ENCODE results near the gene IGF2R.

The IGF2R gene

DNA sequence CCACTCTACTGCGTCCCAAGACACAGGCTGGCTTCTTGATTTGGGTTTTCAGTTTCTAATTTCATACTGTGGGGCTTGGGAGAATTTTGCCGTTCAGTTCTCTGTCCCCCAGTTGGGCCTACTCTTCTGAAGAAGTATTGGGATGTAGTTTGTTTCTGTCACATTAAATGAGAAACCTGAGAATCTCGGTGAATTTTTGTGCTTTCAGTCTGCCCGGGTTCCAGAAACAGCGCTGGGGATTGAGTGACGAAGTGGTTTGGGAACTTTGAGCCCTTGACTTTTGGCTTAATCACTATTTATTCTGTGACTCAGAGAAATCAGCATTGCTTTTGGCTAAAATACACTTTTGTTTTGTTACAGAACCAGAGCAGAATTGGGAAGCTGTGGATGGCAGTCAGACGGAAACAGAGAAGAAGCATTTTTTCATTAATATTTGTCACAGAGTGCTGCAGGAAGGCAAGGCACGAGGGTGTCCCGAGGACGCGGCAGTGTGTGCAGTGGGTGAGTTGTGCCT, 74.0 kb downstream of the IGF2R start:
- DNase-seq (ENCODE audit: low read depth in 1 of 2, low spot score in 1 of 2): no peak

DNA sequence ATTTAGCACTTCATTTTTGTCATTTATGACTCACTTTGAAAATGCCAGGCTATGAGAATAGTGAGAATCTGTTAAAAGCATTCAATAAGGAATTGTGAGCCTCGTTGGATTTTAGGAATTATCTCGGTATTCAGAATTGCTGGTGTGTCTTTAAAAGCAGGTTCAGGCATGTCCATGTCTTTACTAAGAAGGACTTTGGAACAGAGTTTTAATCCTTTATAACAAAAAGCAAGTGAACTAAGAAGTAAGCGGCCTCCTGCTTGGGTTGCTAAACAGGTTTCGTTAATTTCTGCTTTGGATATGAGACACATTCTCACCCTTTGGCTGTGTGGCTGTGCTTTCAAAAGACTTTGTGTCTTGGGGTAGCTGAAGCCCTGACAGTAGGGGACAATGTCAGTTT, 74.9 kb downstream of the IGF2R start:
- DNase-seq (ENCODE audit: low read depth in 1 of 2, low spot score in 1 of 2): no peak

DNA sequence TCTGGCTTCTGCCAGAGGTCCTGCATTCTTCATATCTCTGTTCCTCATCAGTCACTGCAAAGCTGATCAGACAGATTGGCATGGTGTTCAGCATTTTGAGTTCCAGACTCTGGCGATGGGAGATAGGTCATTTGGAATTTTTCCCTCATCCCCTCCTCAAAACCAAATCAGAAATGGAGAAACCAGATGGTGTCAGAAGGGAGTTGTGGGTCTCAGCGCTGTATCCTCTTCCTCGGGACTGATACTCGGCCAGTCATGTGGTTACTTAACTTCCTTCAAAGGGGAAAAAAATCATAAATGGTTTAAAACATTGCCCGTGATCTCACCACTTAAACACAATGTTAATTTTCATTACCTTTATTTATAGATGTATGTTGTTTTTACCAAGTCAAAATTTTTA, 75.8 kb downstream of the IGF2R start:
- no peak for DNase-seq (ENCODE audit: low read depth in 1 of 2, low spot score in 1 of 2)

DNA sequence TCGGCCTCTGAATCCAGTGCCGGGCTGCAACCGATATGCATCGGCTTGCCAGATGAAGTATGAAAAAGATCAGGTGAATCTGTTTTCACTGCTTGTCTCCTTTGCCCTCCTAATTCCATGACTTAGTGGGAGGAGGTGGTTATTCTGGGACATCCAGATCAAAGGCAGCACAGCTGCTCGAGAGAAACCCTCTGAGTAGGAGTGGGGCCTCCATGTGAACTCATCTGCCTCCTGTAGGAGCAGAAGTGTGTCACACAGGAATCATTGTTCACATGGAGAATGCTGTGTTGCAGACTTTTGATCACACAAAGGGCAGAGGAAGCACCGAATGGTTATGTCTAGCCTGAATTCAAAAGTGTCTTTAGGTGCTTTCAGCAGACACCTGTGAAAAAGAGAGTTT, 79.6 kb downstream of the IGF2R start:
- DNase-seq (ENCODE audit: low read depth in 1 of 2, low spot score in 1 of 2): no peak

DNA sequence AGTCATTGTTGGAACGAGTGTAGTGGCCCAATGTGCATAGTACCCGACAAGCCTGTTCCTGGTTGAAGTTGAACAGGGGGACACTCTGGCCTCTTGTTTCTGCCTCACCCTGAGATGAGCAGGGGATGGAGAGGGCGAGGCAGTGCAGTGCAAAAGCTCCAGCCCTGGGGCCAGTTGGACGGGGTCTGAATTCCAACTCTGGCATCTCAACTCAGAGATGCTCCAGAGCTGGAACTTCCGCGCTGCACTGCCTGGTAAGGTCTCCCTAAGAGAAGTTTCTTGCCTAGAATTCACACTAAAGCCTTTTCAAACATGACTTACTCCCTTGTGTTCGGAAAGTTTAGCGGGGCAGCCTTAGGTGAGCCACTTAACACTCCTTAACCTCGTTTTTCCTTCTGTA, 80.5 kb downstream of the IGF2R start:
- DNase-seq (ENCODE audit: low read depth in 1 of 2, low spot score in 1 of 2): no peak

DNA sequence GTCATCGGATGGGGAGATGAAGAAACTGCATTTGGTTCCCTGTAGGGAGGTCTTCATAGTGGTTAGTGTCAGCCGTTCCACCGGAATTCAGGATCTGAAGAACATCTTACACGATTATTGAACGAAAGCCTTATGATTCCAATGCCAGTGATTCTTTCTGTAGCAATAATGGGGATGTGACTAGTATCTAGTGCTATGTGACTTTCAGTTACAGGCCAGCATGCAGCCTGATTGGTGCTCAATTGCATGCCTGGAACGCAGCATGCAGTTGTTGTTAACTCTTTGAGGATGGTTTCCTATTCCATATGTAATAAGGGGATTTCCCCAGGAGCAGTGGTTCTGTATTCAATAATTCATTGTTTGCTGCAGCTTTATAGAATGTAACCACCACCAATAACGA, 81.1 kb downstream of the IGF2R start:
- DNase-seq (ENCODE audit: low read depth in 1 of 2, low spot score in 1 of 2): no peak

DNA sequence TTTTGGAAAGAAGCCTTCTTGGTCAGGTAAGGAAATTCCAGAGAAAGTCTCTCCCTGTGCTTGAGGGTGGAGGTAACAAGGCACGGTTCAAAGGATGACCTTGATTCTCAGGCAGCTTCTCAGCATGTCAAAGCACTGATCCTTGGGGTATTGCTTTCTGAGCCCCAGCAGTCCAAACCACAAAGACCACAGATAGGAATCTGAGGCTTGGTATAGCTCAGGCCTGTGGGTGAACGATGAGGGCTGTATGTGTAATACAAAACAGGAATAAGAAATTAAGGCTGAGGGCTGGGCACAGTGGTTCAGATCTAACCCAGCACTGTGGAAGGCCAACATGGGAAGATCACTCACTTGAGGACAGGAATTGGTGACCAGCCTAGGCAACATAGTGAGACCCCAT, 82.5 kb downstream of the IGF2R start:
- DNase-seq (ENCODE audit: low read depth in 1 of 2, low spot score in 1 of 2): no peak

DNA sequence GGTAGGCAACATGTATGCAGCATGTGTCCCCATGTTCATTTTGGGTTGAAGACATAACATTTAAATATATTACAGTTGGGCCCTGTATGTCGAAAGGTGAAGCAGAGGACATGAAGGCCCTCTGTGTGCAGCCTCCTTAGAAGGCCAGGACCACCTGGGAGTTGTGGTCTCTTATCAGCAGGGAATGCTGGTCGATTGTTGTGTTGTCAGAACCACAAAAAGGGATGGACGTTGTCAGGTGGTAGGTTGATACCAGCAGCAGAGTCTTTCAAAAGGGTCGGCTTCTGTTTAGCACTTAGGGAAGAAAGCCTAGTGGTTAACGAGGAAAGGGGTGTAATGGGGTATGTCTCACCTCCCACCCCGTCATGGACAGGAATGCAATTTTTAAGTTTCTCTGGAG, 85.4 kb downstream of the IGF2R start:
- DNase-seq (ENCODE audit: low read depth in 1 of 2, low spot score in 1 of 2): no peak

DNA sequence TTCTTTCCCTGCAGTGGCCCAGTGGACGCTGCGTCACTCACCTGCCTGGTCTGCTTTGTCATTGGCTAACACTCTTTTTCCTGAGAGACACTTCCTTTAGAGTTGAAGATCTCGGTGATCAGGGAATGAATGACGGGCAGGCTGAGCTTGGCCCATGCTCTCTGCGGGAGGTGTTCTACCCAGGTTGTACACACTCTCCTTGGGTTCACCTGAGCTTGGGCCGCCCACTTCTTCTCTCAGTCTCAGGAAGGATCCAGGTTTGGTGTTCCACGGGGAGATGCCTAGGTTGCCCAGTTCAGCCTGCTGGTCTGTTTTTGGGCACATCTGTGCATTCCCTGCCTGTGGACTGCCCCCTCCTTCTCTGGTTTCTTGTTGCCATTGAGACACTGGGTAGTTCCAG, 86.0 kb downstream of the IGF2R start:
- DNase-seq (ENCODE audit: low read depth in 1 of 2, low spot score in 1 of 2): no peak

DNA sequence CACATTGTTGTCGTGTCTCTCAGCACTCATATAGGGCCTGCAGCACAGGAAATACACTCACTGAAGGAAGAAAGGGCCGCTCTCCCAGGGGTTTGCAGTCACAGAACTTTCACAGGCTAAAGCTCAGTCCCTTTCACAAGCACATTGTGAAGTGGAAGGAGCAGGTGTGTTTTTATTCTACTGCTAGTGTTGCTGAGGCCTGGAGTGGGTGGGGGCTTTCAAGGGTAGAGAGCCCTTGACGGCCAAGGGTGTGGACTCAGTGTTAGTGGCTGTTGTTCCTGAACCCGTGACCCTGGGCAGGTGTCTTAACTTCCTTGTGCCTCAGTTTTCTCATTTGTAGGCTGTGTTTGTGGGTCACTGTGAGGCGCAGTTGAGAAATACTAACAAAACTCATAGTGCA, 86.5 kb downstream of the IGF2R start:
- DNase-seq (ENCODE audit: low read depth in 1 of 2, low spot score in 1 of 2): no peak

DNA sequence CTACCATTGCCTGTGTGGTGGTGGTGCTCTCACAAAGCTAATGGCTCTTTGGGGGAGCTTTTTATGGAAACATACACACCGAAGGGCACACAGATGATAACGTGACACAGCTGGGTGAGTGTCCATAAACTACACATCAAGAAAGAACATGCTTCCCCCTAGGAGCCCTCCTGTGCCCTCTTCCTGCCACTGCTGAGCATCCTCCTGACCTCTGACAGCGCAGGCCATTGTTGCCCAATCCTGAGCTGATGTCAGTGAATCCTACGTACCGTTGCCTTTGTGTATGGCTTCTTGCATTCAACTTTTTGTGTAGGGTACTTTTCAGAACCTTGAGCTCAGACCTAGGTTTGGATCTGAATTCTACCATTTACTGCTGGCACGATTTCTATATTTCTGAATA, 86.9 kb downstream of the IGF2R start:
- DNase-seq (ENCODE audit: low read depth in 1 of 2, low spot score in 1 of 2): no peak

DNA sequence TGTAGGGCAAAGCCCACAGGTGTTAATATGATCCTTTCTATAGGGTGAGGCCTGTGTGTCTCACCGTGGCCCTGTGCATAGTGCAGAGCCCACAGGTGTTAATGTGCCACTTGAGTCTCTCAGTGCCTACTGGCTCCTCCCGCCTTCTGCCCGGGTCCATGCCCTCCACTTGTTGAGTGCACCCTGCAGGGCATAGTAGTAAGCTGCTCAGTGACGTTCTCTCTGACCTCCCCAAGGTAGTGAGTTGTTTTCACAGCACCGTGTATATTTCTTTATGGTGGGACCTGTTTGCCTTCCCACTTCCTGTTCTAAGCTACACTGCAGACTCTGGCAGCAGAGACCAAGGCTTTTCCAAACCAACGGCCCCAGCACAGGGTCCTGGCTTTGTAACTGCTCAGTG, 88.2 kb downstream of the IGF2R start:
- no peak for DNase-seq (ENCODE audit: low read depth in 1 of 2, low spot score in 1 of 2)

DNA sequence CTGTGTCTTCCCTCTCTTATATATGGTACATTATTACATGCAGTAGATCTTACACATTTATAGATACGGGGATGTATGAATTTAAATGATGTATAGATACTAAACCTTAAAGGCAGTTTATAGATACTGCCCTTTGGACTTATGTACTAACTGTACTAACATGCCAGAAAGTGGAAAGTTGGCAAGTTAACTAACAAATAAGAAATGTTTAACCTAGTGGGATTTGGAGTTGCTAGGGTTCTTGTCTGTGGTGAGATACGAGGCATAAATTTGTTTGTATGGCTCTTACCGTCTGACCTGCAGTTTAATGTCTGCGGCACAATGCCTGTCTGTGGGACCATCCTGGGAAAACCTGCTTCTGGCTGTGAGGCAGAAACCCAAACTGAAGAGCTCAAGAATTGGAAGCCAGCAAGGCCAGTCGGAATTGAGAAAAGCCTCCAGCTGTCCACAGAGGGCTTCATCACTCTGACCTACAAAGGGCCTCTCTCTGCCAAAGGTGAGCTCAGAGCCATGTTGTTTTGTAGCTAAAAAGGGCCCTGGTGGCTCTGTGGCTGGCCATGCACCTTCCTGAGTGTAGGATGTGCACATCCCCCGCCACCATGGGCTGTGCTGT, 89.8 kb downstream of the IGF2R start:
- no peak for DNase-seq (ENCODE audit: low read depth in 1 of 2, low spot score in 1 of 2)

DNA sequence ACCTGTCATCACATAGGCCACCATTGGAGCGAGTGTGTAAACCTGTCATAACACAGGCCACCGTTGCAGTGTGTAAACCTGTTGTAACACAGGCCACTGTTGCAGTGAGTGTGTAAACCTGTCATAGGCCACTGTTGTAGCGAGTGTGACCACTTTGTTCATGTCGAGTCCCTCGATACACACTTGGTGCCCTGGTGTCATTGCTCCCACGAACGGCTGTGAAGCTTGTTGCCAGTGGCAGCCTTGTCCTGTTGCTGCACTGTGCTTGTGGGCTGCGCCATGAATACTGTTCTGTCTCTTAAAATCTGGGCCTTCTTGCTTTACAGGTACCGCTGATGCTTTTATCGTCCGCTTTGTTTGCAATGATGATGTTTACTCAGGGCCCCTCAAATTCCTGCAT, 91.3 kb downstream of the IGF2R start:
- no peak for DNase-seq (ENCODE audit: low read depth in 1 of 2, low spot score in 1 of 2)

DNA sequence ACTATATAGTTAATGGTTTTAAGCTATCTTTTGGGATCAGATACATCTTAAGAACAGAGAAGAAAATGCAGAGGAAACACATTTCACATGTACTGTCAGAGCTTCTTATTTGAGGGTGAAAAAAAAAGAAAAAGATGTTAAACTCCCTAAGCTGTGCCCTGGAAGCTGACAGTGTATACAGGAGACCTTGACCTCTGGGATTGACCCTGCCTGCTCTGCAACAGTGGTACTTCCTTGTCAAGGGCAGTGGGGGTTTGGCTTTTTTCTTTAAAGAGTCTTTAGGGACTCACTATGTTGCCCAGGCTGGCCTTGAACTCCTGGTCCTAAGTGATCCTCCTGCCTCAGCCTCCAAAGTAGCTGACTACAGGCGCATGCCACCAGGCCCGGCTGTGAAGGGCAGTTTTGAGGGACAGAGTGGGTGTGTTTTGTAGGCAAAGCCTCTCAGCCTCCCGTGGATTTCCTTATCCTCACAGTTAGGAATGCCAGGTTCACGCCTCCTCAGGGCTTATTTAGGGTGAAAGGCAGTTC, 92.1 kb downstream of the IGF2R start:
- no peak for DNase-seq (ENCODE audit: low read depth in 1 of 2, low spot score in 1 of 2)

DNA sequence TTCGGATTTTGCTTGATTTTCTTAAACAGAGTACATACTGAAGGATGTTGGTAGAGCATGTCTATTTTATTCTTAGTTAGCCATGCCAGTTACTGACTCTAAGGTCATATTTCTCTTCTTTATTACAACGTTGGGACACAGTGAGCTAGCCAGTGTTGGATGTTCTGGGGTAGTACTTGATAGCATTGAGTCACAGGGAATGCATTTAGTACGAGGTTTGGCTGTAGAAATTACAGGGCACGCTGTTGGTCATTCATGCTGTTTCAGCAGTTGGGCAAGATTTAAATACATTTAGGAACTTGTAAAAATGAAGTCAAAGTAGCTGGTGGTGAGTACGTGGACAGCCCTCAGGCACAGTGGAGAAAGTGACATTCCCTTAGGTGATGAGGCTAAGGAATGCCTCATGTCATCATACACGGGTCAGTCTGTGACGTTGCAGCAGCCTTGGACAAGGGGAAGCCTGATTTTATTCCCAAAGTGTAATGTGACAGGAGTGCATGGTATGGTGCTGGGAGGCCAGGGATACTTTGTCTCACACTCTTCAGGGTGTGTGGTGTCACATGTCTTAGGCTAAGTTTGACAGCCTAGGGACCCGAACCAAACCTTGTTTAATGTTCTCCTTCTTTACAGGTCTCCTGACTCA, 95.0 kb downstream of the IGF2R start:
- no peak for DNase-seq (ENCODE audit: low read depth in 1 of 2, low spot score in 1 of 2)

DNA sequence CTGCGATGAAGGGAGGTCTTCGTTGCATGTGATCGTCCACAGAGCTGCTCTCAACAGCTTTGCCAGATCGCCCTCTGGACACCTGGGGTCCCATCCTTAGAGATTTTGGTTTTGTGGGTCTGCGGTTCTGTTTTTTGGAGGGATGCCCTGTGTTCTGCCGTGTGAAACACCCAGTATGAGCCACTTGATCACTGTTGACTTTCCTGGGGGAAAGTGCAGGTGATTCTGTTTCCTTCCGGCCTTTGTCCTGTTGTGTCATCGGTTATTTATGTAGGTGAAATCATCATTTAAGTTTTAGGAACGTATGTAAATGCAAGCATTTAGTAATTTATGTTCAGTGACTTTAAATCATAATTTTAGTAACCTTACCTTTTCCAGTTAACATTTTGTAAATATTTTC, 96.3 kb downstream of the IGF2R start:
- DNase-seq (ENCODE audit: low read depth in 1 of 2, low spot score in 1 of 2): no peak

DNA sequence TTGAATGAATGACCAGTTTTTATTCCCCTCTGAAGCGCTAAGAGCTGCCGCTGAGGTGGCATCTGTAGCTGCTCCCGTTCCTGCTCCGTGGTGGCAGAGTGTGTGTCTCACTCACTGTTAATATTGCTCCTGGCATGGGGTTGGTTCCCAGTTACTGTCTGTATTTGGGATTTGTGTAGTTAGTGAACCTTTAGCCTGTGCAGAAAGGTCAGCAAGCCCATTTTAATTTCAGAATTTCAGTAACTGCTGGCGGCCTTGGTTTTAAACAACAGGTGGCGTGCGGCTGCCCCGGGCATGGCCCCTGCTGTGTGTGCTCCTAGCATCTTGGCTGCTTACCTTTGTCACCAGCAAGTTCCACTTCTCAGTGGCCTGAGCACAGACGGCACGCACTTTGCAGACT, 98.7 kb downstream of the IGF2R start:
- DNase-seq (ENCODE audit: low read depth in 1 of 2, low spot score in 1 of 2): no peak

DNA sequence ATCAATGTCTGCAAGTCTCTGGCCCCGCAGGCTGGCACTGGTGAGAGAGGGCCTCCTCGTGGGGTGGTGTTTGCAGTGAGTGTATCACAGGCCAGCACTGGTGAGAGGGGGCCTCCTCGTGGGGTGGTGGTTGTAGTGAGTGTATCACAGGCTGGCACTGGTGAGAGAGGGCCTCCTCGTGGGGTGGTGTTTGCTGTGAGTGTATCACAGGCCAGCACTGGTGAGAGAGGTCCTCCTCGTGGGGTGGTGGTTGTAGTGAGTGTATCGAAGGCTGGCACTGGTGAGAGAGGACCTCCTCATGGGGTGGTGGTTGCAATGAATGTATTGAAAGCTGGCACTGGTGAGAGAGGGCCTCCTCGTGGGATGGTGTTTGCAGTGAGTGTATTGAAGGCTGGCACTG, 99.5 kb downstream of the IGF2R start:
- no peak for DNase-seq (ENCODE audit: low read depth in 1 of 2, low spot score in 1 of 2)

DNA sequence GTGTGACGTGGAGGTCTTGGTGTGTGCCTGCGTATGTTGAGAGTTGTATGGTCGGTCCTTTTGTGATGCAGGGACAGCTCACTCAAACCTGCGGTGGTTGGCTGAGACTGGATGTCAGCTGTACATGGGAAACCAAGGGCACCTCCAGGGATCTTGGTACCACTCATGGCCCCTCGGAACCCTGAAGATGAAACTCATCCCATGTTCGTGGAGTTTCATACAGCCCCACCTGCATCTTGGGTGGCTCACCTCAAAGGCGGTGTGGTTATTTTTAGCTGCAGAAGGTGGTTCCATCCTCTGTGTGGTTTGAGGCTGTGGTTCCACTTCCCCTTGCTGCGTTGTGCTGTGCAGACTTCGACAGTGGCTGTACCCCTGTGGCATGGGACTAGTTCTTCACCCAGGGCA, 100.2 kb downstream of the IGF2R start:
- DNase-seq (ENCODE audit: low read depth in 1 of 2, low spot score in 1 of 2): no peak

DNA sequence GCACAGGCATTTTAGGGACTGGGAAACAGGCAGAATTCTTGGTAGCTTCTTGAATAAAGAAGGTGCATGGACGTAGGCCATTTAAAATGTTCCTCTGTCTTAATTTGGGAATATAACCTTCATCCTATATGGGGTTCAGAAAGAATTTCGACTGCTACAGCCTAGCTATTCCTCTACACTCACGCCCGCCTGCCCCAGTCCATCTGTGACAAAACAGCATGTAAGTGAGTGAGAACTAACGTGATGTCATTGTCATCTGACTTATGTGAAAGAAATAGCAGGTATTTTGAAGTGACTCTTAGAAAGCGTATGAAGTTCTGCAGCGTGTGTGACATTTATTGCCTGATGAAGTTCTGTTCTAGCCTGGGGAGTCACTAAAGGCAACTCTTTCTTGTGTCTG, 100.6 kb downstream of the IGF2R start:
- no peak for DNase-seq (ENCODE audit: low read depth in 1 of 2, low spot score in 1 of 2)

DNA sequence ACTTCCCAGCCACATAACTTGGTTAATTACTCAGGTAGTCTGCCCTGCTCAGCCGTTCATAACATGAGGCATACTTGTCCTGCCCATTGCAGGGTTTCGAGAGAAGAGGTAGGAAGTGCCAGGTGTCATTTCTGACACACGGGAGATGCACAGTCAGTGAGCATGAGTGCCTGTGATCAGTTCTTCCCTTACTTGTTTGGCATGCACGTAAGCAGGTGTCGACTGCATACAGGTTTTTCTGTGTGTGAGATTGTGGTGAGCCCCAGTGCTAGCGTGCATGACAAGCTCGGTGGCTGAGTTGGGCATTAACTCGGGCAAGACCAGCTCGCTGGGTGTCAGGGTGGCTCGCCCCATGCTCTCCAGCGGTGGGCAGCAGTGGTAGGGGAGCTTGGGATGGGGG, 101.5 kb downstream of the IGF2R start:
- no peak for DNase-seq (ENCODE audit: low read depth in 1 of 2, low spot score in 1 of 2)

DNA sequence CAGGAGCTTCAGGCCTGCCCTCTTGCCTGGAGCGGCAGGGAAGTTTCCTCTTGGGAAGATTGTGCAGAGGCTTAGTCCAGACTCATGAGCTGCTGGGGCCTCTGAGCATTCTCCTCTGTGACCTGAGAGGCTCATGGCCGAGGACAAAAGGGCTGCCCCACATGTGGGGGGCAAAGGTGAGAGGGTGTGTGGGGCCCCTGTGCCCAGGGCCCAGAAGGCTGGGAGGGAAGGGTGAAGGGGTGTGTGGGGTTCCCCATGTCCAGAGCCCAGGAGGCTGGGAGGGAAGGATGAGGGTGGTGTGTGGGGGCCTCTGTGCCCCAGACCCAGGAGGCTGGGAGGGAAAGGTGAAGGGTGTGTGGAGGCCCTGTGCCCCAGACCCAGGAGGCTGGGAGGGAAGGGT, 101.9 kb downstream of the IGF2R start:
- no peak for DNase-seq (ENCODE audit: low read depth in 1 of 2, low spot score in 1 of 2)

Data from activated CD4-positive, alpha-beta T cell treated with anti-CD3 and anti-CD28 coated beads, Interleukin-2, amount 50 U/mL, for 24 hours (primary cell).